GM21360 (cell line): Measurements from ENCODE around the gene BTBD7.
A peak's percentile ranks its signal among the peaks of the same experiment; 100 is the strongest.
"Not testable (repeated sequence)": the region's sequence is repeated elsewhere in the genome, so short reads cannot be mapped to it uniquely, and the experiment has no call there.

Source experiments
- ATAC-seq: cut with Tn5 transposase; IDR thresholded peaks from one replicate; pipeline ENCODE4 v1.9.1; 2021; ENCODE audit warnings: mild to moderate bottlenecking, moderate library complexity; ENCODE audit not compliant: unreplicated experiment

Gene BTBD7

GRCh38 chr14:93249128-93249831 is 83.6 kb downstream of the BTBD7 start:
- ATAC-seq: no peak

DNA sequence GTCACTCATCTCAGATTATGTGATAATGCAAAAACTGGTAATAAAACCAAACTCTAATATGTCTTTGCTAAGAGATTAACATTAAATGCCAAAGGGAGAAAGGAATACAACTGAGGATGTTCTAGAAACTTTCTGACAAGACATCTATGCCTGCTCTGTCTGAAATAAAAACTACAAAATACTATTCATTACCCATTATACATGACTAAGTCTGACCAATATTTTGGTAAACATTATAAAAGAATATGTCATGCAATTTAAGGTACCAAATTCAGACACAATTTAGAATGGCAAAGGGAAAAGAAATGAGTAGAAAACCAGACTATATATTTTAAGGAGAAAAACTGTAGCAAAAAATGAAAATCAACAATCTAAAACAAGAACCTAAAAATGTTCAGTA is 86.3 kb downstream of the BTBD7 start:
- ATAC-seq: no peak

- ATAC-seq: no peak
Measured at GRCh38 chr14:93245764-93246420, 86.9 kb downstream of the BTBD7 start.

- ATAC-seq: no peak
Measured at GRCh38 chr14:93240678-93241000, 92.2 kb downstream of the BTBD7 start.

DNA sequence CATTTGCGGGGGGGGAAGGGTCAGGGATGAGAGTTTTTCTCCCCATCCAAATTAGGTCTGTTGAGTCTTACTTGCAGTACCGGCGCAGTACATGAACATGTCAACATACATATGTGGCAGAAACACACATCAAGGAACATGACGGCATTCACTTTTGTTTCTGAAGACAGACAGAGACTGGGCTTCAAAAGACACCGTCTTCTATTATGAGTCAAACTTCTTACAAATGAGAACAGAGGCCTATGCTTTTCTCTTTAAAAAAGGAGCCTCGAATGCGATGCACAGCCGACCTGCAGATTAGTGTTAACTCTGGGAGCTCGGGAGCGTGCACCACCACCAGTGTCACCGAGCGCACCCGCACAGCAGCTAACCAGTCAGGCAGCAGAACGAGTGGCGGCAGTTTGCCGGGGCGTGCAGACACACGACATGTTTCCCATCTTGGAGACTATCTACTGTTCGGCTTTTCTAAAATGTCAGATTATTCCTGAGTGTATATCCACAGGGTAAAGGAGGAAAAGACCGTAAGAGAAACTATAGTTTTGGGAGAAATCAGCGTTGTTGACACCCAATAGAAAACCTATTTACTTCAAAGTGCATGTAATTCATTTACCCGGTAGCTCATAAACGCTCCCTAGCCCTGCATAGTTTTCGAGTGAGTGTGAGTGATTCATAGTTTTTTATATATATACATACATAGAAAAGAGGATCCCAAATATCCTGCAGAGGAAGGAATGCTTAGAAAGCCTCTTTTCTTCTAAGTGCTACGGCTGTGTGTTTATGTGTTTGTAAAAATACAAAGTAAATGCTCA is 92.8 kb downstream of the BTBD7 start:
- no peak for ATAC-seq

- no peak for ATAC-seq
Measured at GRCh38 chr14:93234798-93235197, 98.0 kb downstream of the BTBD7 start.

- ATAC-seq: not testable (repeated sequence)
Measured at GRCh38 chr14:93233078-93233477, 99.8 kb downstream of the BTBD7 start.

- ATAC-seq: no peak
Measured at GRCh38 chr14:93232159-93232558, 100.7 kb downstream of the BTBD7 start.

DNA sequence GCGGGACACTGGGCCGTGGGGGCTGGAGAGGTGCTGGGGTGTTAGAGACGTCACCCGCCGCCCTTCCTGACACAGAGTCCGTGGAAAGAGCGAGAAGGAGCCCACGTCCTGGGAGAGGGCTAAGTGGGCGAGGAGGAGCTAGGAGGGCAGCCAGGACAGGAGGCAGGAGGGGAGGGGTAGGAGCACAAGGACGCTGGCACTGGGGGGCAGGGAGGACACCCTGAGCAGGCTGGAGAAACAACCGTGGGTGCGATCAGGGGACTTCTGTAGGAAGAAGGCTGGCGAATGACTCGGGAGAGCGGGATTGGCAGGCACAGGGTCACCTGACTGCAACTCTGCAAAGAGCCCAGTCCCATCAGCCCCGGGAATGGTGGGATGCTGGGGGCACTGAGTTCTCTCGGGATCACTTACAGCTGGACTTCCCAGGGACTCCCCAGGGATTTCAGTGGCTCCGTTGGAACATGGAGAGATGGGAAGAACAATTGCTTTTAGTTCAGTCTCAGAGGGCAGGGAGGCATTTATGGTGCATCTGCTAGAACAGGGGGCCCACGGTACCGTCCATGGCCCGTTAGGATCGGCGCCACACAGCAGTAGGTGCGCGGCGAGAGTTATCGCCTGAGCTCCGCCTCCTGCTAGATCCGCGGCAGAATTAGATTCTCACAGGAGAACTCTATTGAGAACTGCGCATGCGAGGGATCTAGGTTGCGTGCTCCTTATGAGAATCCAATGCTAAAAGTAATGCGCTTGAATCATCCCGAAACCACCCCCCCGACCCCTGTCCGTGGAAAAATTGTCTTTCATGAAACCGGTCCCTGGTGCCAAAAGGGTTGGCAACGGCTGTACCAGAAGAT is 101.5 kb downstream of the BTBD7 start:
- no peak for ATAC-seq

DNA sequence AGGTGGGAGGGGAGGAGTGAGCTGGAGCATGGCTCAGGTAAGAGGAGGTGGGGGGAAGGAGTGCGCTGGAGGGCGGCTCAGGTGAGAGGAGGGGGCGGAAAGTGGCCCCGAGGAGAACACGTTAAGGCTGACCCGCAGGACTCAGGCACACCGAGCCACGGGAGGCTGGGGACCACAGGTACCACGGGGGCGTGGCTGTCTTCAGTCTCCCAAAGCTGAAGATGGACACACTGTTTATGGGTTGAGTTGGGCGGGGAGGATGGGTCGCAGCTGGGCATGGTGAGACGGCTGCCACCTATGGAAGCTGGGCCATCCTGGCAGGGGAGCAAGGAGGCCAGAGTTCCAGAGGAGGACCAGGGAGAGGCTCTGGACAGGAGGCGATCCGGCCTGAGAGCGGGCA is 102.3 kb downstream of the BTBD7 start:
- no peak for ATAC-seq

DNA sequence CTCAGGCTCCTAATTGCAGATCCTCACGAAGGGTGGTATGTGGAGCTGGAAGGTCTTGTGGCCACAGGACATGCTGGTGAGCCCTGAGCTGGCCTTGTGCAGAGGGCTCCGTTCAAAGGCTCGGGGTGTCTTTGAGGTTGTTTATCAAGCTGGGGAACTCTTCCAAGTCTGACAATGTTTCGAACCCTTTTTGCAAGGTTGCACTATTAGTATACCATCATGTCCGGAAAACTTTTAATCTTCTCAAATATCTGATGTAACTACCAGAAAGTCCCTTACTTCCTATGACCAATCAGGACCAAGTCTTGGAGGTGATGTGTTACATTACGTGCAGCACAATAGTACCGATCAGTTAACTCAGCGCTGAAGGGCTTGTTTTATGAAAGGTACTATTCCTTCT is 104.3 kb downstream of the BTBD7 start:
- ATAC-seq: no peak

DNA sequence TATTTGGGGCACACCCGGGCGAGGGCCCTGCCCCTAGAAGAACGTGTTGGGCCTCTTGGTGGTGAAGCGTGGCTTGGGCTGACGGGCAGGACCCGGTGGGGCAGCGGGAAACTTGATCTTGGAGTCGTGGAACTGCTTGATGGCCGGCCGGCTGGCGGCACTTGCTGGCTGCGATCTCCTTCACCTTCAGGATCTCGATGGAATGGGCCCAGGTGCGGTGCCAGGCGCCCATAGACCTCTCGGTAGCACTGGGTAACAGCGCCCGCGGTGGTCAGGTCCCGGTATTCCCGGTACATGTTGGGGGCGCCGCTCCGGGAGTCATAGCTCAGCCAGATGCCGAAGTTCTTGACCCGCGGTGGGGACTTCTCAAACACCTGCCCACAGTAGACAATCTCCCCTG is 109.3 kb downstream of the BTBD7 start:
- ATAC-seq: no peak

DNA sequence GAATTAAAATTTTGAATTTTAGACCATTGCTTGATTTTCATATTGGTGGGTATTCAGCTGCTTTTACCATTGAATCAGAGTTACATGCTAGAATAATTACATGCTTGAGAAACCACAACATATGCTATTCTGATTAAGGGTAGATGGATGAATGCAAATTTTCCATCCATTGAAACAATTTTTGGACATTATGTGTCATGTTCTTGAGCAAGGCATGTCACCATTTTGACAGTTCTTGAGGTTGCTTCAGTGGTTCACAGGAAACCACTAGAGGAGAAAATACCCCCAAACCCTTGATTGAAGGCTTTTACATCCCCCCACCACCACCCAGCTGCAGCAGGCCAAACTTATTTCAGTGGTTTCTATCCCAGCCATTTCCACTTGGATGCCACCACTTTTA is 112.3 kb downstream of the BTBD7 start:
- ATAC-seq: no peak

DNA sequence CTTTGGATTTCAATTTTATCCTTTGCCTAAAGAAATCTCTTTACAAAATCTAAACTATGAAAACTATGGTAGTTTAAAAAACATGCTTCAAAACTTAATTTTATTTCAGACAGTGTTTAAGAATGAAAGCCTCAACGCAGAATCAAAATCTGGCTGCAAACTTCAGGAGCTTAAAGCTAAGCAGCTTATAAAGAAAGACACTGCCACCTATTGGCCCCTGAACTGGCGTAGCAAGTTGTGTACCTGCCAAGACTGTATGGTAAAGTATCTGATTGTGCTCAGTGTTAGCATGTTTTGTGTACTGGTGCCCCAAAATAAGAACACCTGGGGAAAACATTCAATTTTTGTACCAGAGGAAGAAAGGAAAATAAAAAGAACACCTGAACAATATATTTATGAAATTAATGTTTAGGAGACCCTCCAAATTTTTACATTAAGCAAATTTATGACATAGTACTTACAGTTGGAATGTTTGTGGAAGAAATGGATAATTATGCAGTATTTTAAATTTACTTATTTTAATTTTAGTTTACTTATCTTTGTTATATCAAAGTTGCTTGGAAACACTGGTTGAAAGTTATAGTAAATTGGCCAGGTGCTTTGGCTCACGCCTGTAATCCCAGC is 113.6 kb downstream of the BTBD7 start:
- ATAC-seq: peak; percentile 54

DNA sequence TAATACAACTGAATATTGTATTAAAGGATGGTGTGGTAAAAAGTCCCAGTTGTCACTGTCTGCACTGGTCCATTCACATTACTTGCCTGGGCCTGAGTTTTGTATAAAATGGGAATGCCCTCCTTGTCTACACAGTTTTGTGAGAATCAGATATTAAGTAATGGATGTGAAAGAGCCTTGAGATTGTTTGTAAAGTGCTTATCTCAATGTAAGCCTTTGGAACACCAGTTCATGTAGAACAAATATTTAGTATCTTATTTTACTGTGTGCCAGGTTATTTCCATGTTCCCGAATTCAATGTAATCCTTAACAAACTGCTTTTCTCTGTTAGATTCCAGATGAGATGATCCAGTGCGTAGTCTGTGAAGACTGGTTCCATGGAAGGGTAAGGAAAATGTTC is 118.2 kb downstream of the BTBD7 start:
- ATAC-seq: no peak

DNA sequence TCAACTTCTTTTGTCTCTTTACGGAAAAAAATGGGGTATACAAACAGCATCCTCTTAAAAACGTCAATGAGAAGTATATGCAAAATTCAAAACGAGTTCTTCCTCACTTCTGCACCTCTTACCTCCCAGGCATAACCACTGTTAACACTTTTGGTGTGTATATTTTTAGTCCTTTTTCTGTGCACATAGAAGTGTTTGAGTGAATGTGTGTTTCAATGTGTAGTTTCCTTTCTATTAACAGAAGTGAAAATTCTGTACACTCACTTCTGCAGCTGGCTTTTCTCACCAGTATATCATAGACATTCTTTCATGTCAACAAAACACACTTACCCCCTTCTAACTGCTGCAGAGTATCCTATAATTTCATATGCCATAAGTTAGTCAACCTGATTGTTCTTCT is 120.4 kb downstream of the BTBD7 start:
- ATAC-seq: peak; percentile 57

GRCh38 chr14:93207468-93208308 is 125.1 kb downstream of the BTBD7 start:
- ATAC-seq: peak; percentile 32

DNA sequence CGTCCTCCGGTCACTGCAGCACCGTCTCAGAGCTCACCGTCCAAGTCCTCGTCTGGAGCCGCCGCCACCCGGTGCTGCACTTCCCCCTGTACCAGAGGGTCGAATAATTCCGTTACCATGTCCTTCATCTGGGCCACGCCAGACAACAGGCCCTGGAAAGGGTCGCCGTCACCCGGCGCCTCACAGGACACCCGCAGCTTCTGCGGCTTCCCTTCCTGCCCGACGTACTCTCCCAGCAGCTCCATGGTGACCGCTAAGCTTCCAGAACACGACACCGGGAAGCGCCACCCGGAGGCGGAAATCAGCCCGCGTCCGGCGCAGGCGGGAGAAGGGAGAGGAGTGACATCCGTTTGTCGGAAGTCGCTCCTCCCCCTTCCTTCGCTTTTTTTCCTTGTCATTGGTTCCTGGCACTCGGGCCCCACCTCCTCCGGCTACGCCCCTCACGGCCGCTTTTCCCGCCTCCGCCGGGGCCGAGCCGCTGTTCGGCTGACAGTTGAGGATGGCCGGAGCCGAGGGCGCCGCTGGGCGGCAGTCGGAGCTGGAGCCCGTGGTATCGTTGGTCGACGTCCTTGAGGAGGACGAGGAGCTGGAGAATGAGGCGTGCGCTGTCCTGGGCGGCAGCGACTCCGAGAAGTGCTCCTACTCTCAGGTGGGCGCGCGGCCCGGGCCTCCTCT is 125.9 kb downstream of the BTBD7 start, which contains the start of the genes GON7 and UBR7:
GON7 (minus strand) TSS at position 273 of the 675 bp plus-strand sequence; CDS start at position 245, 28 bp downstream.
UBR7 (plus strand) TSS at position 464 of the 675 bp plus-strand sequence; CDS start at position 500, 36 bp downstream.
- ATAC-seq: peak; percentile 72

DNA sequence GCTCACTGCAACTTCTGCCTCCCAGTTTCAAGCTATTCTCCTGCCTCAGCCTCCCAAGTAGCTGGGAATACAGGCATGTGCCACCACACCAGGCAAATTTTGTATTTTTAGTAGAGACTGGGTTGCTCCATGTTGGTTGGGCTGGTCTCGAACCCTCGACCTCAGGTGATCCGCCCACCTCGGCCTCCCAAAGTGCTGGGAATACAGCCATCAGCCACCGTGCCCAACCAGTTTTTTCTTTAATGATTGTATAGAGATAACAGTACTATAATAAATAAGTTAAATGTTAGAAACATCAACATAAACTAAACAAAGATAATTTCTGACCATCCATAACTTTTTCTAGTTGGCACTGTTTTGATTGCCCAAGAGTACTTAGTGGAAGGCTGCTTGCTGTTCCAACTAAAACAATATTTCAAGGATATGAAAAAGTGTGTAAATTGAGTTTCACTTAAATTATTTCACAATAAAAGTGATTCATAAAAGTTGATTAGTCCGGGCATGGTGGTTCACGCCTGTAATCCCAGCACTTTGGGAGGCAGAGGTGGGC is 131.6 kb downstream of the BTBD7 start:
- ATAC-seq: no peak
